Measurements from ENCODE around the gene AMMECR1L.

DNA sequence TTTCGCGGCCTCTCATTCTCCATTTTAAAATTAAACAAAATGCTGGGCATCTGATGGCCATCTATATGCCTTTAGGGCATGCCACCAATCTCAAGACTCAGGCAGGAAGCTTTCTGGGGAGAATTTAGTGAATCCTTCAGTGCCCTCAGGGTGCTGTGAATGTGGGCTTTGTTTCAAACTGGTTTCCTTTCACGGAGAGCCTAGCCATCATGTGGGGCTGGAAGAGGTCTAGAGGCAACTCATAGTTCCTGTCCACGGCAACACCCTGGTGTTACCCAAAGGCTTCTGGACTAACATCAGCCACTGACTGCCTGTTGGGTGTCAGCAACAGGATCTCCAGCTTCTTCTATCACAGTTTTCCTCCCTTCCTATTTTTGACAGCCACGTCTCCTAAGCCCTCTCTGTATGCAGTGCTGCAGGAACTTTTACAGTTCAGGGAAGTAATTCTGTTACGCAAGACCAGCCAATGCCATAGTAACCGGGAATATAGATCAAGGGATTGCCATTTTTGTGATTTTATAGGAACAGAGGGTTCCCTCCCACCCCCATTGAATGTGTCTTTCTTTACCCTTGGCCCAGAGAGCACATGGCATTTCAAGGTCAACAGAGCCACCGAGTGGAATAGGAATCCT, 66.8 kb downstream of the AMMECR1L start:
- TF ChIP-seq POLR2A (IDR thresholded peaks at IDR 0.05) = no peak
- TF ChIP-seq, protein P1, sequence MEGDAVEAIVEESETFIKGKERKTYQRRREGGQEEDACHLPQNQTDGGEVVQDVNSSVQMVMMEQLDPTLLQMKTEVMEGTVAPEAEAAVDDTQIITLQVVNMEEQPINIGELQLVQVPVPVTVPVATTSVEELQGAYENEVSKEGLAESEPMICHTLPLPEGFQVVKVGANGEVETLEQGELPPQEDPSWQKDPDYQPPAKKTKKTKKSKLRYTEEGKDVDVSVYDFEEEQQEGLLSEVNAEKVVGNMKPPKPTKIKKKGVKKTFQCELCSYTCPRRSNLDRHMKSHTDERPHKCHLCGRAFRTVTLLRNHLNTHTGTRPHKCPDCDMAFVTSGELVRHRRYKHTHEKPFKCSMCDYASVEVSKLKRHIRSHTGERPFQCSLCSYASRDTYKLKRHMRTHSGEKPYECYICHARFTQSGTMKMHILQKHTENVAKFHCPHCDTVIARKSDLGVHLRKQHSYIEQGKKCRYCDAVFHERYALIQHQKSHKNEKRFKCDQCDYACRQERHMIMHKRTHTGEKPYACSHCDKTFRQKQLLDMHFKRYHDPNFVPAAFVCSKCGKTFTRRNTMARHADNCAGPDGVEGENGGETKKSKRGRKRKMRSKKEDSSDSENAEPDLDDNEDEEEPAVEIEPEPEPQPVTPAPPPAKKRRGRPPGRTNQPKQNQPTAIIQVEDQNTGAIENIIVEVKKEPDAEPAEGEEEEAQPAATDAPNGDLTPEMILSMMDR (IDR thresholded peaks at IDR 0.05) = no peak

All from esophagus squamous epithelium (tissue), 4 donors.